SH-SY5Y (cell line): ENCODE results near the gene TSEN15.

ENCODE experiments used
- GATA2 ChIP-seq: IDR thresholded peaks from 2 replicates; pipeline ENCODE4 v1.6.1; 2011; ENCODE audit warnings: mild to moderate bottlenecking, low read depth, low read length
- GATA3 ChIP-seq: IDR thresholded peaks from 2 replicates; pipeline ENCODE4 v1.6.1; 2011; ENCODE audit warnings: low read depth, mild to moderate bottlenecking, low read length, moderate library complexity

- no peak for TF ChIP-seq GATA2
- no peak for TF ChIP-seq GATA3
Observed at GRCh38 chr1:184031409-184032107, 20.0 kb upstream of the TSEN15 start.
